Endothelial cell of umbilical vein (primary cell): ENCODE measurements around the gene NFATC1.

Source experiments
- CTCF ChIP-seq, 2 donors: IDR thresholded peaks; 1 replicate in 1 of 2; 2 replicates in 1 of 2; pipeline ENCODE4 v1.5.1; 2011; ENCODE audit warnings: low read length in 2 of 2, mild to moderate bottlenecking in 2 of 2, moderate library complexity in 2 of 2, control low read depth in 1 of 2, inconsistent platforms in 1 of 2, low read depth in 1 of 2; ENCODE audit not compliant: insufficient read depth in 1 of 2; ENCODE audit errors: extremely low read depth in 1 of 2
- MAX ChIP-seq: IDR thresholded peaks from 2 replicates; pipeline ENCODE4 v1.6.1; 2011; ENCODE audit not compliant: insufficient read depth, insufficient read length
- POLR2A ChIP-seq: IDR thresholded peaks from 2 replicates; pipeline ENCODE4 v1.6.1; 2012; ENCODE audit warnings: low read depth, mild to moderate bottlenecking, control low read depth, low read length
- POLR2AphosphoS5 ChIP-seq: IDR thresholded peaks from 2 replicates; pipeline ENCODE4 v1.6.1; 2012; ENCODE audit warnings: low read depth, mild to moderate bottlenecking, control low read depth, low read length, moderate library complexity; ENCODE audit not compliant: insufficient read depth

- TF ChIP-seq POLR2A = no peak
- TF ChIP-seq CTCF (IDR thresholded peaks at IDR 0.05; ENCODE audit: extremely low read depth in 1 of 2, insufficient read depth in 1 of 2, low read depth in 1 of 2, low read length in 2 of 2) = no peak
- TF ChIP-seq MAX = no peak
- no peak for TF ChIP-seq POLR2AphosphoS5
These were observed 92.8 kb downstream of the NFATC1 start for GRCh38 chr18:79488311-79489050.
